HG03097 (cell line): ENCODE results near the gene PAPPA2.
"Not testable (repeated sequence)": the region's sequence is repeated elsewhere in the genome, so short reads cannot be mapped to it uniquely, and the experiment has no call there.

Experiments used
- ATAC-seq: cut with Tn5 transposase; IDR thresholded peaks from one replicate; pipeline ENCODE4 v1.9.1; 2021; ENCODE audit not compliant: unreplicated experiment, low FRiP score

The PAPPA2 gene

GRCh38 chr1:176602388-176603004, 139.5 kb downstream of the PAPPA2 start:
- ATAC-seq: no peak

DNA sequence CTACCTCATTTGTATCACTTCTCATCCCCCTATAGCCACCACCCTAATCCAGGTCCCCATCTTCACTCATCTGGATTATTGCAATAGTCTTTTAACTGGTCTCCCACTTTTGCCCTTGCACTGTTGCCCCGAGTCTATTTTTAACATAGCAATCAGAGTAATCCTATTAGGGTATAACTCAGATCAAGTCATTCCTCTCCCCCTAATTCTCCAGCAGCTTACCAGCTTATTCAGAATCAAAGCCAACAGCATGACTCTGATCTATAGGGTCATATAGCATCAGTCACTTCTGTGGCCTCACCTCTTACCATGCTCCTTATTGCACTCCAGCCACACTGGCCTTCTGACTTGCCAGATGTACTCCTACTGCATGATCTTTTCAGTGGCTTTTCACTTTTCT, 140.7 kb downstream of the PAPPA2 start:
- no peak for ATAC-seq

- no peak for ATAC-seq
Measured at GRCh38 chr1:176604461-176604860, 141.5 kb downstream of the PAPPA2 start.

DNA sequence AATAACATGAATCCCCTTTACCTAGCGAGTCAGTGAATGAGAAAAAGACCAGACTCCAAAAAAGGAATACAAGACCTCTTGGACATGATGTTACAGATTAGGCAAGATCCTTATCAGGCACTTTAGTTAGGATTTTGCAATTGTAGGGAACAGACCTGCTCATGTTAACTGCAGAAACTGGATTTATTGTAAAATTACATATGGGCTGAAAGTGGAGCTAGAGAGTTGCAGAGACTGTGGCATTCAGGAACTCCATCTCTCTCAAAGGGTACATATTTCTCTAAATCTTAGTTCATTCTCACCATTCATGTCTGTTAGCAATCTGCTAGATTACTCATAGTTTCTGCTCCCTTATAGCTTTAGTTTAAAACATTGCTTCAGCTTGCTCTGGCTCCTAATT, 142.2 kb downstream of the PAPPA2 start:
- ATAC-seq: no peak

GRCh38 chr1:176609556-176610408, 146.8 kb downstream of the PAPPA2 start:
- no peak for ATAC-seq

GRCh38 chr1:176612791-176613190, 149.8 kb downstream of the PAPPA2 start:
- no peak for ATAC-seq

GRCh38 chr1:176617881-176618280, 154.9 kb downstream of the PAPPA2 start:
- no peak for ATAC-seq

DNA sequence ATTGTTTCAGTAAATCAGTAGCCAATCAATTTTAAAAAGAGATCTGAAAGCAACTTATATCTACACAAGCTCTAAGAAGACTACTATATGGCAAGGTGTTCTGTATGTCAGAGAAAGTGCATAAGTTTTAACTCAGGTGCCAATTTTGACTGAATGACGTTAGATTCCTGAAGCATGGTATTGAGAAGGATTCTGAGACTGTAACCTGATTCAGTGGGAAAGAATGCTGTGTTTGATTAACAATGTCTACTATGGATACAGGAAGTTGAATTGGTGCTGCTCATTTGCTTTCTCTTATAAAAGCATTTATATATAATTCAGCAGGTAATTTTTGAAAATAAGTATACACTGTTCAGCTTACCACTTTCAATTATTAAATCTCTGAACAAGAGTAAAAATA, 156.3 kb downstream of the PAPPA2 start:
- ATAC-seq: no peak

GRCh38 chr1:176625365-176625764, 162.4 kb downstream of the PAPPA2 start:
- no peak for ATAC-seq

DNA sequence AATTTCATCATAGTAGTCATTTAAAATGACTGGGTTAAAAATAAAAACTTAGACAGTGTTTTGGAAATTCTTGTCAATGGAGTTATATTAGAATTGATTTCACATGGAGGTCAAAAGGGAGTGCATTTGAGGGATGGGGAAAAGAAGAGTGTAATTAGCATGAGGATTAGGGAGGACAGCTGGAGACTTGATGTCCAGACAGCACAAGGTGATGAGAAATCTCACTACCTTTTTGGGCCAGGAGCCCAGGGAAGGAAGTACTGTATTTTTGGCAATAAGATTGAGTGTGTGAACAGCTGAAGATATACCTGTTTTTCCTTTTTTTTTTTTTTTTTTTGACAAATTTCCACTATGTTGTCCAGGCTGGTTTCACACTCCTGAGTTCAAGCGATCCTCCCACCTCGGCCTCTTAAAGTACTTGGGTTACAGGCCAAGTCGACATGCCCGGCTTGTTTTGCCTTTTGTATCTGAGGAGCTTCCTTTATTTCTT, 163.6 kb downstream of the PAPPA2 start:
- no peak for ATAC-seq

- no peak for ATAC-seq
Measured at GRCh38 chr1:176628775-176629174, 165.8 kb downstream of the PAPPA2 start.

- not testable (repeated sequence) for ATAC-seq
Measured at GRCh38 chr1:176634733-176635132, 171.8 kb downstream of the PAPPA2 start.

DNA sequence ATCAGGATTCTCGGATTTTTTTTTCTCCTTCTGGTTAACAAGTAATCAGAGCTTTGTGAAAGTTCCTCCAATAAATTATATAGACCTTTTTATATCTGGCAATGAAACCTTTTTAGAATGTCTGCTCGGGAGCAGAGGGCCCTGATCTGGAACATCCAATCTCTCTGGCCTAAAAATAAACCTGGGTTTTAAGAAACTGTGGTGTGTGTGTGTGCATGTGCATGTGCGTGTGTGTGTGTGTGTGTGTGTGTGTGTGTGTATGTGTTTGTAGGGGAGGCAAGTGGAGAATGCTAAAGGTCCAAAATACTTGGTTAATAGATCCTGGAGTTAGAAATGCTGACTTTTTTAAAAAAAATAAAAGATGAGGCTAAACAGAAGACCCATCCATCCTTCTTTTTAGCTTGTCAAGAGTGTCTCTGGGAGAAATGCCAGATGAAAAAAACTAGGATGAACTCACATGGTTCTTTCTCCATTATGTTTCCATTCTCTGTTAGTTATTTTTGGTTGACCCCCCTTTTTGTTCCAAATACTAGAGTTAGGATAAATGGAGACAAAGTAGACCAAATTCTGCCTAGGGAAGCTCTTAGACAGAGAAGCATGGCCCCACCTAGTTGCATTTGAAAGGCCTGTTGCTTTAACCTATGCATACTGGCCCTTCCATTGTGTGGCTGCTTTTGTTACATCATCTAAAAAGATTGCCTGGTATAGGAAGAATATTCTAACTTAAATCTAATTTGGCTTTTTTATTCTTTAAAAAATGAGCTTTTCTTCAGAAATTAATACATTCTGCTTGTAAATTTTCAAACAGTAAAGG, 175.9 kb downstream of the PAPPA2 start:
- no peak for ATAC-seq

DNA sequence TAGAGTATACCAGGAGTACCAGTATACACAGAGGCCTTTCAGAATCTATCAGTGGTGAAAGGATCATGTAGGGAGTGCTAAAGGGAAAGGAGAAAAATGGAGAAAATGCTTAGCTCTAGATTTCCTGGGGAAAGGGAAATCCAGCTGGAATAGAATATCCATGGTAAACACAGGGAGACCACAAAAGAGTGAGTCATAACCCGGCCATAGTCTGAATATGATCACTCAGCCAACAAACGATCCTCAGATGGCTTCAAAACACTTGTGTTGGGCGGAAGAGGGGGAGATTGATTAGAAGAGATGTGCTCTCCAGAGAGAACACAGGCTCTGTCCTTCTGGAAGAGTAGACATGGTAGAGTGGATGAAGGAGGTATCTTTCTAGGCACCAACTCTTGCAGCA, 180.6 kb downstream of the PAPPA2 start:
- no peak for ATAC-seq

GRCh38 chr1:176648556-176648955, 185.6 kb downstream of the PAPPA2 start:
- ATAC-seq: no peak

DNA sequence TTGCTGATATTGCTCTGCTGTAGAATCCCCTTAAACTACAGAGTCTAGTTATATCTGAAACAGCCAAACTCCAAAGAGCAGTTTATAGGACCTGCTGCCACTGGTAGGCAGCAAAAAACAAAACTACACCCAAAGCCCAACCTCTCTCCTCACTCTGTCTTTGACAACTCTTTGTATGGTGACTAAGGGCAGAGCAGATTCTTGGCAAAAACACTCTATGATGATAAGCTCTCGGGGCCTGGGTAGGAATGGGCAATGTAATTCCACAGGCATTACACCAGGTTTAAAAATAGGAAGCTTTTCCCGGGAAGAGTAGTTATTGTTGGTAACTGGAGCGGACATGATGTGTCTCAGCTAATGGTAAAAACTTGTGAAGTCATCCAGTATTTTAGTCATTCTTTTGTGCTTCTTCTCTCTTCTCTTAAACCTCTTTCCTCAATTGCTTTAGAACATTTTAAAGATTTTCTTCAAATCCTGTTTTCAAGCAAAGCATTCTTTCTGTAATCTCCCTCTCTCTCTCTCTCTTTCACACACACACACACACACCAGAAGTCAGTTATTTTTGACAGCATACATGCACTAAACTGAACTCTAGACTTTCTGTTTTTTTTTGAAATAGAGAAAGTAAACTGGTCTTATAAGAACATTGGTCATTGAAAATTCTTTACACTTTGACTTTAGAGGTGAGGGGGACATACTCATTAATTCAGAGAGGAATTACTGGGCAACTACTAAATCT, 193.5 kb downstream of the PAPPA2 start:
- no peak for ATAC-seq

DNA sequence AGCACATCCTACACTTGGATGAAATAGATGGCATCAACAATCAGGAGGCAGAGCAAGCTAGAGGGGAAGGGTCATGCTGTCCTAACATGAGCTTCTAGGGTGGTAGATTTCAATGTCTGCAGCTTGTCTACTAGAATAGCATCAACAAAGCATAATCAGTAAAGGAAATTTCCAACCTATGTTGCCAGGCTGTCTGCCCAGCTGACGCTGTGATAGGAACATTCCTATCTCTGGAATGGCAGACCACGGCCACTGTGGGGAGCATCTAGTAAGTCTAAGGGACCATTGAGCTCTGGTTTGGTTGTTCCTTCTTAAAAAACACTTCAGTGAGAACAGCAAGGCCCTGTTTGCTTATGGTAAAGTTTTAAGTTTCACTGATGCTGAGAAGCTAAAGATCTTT, 206.8 kb downstream of the PAPPA2 start:
- ATAC-seq: no peak

DNA sequence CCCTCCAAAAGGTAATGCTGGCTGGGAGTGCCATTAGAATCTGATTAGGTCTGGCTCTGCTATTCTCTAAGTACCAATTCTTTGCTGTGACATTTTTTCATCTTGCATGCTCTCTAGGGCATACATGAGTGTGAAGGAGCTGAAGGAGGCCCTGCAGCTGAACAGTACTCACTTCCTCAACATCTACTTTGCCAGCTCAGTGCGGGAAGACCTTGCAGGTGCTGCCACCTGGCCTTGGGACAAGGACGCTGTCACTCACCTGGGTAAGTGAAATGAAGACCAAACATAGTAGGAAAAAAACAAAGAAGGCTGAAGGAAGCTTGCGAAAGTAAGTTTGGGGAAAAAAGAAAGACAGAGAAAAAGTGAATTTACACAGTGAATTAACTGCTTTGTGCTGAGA, 207.9 kb downstream of the PAPPA2 start:
- ATAC-seq: no peak

DNA sequence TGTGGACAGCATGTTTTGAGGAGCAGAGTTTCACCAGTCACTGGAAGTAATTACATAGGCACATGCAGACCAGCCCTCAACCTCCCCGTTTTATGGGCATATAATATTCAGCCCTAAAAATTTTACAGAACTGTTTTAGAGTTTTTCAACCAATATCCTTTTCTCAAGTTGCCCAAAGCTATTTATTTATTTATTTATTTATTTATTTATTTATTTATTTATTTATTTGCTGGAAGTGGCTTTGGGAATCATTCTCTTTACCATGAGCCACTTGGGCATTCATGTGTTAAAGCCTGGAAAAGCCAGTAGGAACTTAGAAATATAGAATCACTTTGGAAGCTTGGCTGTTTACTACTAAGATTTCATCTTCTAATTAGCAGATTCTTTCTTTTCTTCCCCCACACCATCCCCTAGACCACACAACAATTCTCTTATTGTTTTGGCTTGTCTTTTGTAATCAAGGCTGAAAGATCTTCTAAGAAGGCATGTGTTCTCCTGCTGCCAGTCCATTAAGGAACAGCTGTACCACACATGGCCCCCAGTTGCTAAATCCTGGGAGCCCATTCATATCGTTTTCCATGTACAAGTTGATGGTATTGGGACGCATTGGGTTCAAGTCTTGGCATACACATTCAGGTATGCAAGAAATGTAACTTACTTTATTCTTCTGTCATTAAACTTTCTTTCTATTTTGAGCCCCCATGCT, 220.0 kb downstream of the PAPPA2 start:
- ATAC-seq: no peak
